Right hindlimb (tissue), 1 donor: ENCODE results near the gene ZNF576.
"Not testable (repeated sequence)": the region's sequence is repeated elsewhere in the genome, so short reads cannot be mapped to it uniquely, and the experiment has no call there.

Experiments
- DNase-seq: peaks from one replicate; pipeline ENCODE4 v3.0.0-alpha.2; 2018

ZNF576 gene

DNA sequence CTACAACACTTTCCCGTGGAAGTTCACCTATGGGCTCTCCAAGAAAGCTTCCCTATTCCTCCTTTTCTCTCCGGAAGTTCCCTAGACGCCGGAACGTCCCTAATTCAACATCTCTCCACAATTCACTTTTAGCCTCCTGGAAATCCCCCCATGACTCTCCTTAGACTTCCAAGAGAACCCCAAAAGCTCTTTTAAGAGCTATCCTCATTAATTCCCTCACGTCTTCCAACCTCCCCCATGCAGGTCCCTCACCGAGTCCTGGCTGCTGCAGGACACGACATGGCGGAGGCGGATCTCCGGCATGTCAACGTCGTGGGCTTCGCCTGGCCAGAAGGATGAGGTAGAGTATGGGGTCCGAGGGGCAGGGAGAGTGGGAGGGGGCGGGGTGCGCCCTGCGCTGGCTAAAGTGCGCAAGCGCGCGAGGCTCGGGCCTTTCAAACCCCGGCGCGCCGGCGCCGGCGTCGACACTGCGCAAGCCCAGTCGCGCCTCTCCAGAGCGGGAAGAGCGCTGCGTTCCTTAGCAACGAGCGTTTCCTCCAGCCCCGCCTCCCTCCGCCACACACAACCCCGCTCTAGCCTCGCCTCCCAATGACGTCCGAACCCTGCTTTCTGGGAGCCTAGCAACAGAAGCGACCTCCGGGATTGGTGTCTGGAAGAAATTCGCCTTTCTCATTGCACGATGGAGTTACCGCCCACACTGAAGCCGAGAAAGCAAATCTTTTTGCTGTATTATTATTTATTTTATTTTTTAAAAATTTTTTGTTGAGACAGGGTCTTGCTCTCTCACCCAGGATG lies 21.0 kb upstream of the ZNF576 start, which contains the start of the genes PINLYP and XRCC1:
TSS of gene PINLYP (plus strand) at position 646 of the 795 bp plus-strand sequence. CDS start 1,391 bp downstream, outside the sequence.
TSS of gene XRCC1 (minus strand) at position 372 of the 795 bp plus-strand sequence. CDS start at position 303, 69 bp downstream.
- peak; percentile 99 for DNase-seq

- peak; percentile 29 for DNase-seq
Observed at GRCh38 chr19:43575955-43576878, 20.2 kb upstream of the ZNF576 start.

DNA sequence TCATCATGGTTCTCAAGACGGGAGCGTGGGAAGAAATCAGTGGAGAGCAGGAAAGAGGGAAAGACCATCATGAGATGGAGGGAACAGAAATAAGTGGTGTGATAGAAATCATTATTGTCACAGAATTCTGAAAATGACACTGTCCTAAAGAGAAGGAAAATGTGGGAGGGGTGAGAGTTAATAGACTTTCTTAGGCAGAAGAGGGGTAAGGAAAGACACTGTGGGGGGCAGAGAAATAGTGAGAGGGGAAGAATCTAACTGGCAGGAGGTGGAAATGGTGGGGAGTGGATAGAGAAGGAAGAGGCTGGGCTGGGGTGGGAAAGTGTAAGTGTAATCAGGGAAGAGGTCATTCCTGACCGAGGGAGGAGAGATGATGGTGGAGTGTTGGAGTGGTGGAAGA lies 17.6 kb upstream of the ZNF576 start:
- no peak for DNase-seq

DNA sequence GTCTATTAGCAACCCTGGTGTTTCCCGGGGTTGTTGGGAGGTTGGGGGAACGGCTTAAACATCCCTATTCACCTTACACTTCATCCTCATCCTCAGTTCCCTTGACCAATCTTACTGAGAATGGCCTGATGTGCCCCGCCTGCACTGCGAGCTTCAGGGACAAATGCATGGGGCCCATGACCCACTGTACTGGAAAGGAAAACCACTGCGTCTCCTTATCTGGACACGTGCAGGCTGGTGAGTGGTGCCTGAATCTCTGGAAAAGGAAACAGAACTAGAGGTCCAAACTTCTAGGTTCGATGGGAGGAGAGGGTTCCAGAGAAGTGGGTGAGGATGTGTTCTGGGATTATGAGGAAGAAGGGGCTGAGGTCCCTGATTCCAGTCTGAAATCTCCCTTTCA lies 14.9 kb upstream of the ZNF576 start:
- no peak for DNase-seq

DNA sequence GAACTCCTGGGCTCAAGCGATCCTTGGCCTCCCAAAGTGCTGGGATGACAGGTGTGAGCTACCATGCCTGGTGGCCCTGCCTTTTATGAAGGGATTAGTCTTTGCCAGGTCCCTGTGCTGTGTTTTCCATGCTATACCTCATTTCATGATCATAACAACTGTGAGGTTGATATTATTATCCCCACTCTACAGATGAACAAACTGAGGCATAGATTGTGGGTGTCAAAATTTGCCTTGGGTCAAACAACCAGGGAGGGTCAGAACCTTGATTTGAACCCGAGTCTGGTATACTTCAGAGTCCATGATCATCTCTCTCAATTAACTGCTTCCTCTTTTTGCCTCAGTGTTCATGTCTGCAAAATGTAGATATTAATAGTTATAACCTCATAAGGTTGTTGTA lies 13.9 kb upstream of the ZNF576 start:
- DNase-seq, result no peak

- no peak for DNase-seq
Observed at GRCh38 chr19:43584484-43584883, 11.9 kb upstream of the ZNF576 start.

DNA sequence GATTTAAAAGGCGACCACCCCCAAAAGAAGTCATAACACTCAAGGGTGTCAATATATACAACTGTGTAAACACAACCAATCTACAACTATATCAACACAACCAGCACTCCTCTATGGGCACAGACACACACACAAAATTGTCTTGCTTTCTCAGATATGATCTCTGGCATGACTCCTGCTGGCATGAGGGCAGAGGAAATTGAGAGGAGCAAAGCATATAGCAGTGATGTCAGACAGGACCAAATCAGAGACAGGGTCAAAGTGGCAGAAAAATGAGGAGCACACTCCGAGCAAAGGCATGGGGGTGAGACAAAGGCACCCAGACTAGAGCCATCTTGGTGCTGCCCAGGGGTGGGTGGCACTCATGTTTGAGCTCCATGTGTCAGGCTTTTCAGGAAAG lies 10.0 kb upstream of the ZNF576 start:
- DNase-seq, result no peak

- not testable (repeated sequence) for DNase-seq
Observed at GRCh38 chr19:43587029-43587428, 9.4 kb upstream of the ZNF576 start.

DNA sequence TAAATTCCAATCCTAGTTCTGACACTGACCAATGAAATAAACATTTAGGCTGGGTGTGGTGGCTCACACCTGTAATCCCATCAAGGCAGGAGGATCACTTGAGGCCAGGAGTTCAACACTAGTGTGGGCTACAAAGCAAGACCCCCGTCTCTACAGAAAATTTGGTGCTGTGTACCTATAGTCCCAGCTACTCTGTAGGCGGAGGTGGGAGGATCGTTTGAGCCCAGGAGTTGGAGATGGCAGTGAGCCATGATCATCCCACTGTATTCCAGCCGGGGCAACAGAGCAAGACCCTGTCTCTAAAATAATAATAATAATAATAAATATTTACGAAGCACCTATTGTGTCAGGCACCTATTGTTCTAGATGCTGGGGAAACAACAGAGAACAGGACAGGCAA lies 7.1 kb upstream of the ZNF576 start:
- DNase-seq, result no peak

DNA sequence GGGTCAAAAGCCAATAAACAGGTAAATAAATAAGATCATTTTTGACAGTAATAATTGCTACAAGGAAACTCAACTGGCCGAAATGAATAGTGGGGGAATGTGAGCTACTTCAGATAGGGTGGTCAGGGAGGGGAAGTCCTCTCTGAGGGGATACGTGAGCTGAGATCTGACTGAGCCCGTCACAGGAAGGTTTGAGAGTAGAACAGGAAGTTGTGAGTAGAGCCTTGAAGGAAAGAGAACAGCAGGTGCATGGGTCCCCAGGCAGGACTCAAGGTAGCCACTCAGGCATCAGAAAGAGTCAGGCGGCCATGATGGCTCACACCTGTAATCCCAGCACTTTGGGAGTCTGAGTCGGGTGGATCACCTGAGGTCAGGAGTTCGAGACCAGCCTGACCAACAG lies 6.7 kb upstream of the ZNF576 start:
- DNase-seq, result no peak

- DNase-seq, result no peak
Observed at GRCh38 chr19:43591904-43592772, 4.3 kb upstream of the ZNF576 start.

GRCh38 chr19:43592800-43593350 lies 3.5 kb upstream of the ZNF576 start:
- DNase-seq, result no peak

GRCh38 chr19:43594081-43594697 lies 2.2 kb upstream of the ZNF576 start:
- no peak for DNase-seq

- peak; percentile 73 for DNase-seq
Observed at GRCh38 chr19:43594710-43595604, 1.4 kb upstream of the ZNF576 start.

DNA sequence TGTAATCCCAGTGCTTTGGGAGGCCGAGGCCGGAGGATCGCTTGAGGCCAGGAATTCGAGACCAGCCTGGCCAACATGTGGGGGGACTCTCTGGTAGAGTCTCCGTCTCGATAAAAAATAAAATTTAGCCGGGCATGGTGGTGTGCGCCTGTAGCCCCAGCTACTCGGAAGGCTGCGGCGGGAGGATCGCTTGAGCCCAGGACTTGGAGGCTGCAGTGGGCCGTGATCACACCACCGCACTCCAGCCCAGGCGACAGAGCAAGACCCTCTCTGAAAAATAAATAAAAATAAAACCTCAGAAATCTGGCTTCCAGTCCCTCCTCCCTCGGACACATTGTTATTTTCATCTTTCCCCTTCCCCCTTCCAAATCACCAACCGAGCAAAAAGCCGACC lies 793 bp upstream of the ZNF576 start:
- DNase-seq, result no peak

DNA sequence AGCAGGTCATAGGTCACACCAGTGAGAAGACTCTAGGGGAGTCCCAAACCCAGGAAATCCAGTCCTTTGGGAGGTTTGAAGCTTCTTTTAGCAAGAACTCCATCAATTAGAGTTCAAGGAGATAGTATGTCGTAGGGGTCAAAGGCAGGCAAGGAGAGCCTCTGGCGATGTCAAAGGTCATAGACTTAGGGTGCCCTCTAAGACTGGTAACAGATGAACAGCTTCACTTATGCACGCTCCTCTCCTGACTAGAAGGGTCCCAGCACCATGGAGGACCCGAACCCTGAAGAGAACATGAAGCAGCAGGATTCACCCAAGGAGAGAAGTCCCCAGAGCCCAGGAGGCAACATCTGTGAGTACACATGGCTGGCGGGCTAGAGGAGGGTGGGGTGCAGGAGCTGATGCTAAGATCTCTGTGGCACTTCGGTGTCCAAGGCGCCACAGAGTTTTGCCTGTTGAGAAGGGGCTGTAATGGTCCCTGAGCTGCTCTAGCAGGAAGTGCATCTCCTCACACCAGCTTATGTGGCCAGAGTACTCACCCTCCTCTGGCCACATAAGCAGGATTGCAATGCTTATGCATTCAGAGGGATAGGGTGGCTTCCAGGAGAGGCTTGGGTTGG lies 557 bp downstream of the ZNF576 start:
- no peak for DNase-seq

DNA sequence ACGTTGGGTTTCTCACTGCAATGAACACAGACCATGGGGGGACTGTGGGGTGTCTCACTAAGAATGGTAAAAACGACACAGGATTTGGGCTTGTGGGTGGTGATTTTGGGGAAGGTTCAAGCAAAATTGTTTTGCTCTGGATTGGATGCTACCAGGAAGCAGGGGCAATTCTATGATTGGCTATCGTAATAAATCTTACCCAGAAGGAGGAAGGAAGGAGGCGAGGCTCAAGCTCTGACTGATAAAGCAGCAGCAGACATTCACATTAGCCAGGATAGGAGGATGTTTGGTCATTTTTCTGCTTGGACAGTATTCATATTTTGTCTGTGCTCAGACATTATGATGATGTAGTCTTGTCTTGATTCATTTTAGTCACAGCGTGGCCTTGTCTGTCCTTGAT lies 1.5 kb downstream of the ZNF576 start:
- no peak for DNase-seq

DNA sequence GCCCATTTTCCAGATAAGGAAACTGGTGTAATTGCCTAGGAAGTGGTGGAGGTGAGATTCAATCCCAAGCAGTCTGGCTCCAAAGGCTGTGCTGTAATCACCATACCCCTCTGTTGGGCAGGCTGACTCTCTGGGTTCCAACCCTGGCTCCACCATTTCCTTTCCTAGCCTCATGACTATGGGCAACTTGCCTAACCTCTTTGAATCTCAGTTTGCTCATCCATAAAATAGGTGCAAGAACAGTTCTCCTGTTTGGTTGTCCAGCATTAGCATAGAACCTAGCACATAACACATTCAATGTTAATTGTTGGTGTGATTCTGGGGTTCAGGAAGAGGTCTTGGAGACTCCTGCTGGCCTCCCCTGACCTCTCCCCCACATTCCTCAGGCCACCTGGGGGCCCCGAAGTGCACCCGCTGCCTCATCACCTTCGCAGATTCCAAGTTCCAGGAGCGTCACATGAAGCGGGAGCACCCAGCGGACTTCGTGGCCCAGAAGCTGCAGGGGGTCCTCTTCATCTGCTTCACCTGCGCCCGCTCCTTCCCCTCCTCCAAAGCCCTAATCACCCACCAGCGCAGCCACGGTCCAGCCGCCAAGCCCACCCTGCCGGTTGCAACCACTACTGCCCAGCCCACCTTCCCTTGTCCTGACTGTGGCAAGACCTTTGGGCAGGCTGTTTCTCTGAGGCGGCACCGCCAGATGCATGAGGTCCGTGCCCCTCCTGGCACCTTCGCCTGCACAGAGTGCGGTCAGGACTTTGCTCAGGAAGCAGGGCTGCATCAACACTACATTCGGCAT lies 2.2 kb downstream of the ZNF576 start:
- no peak for DNase-seq

- DNase-seq, result no peak
Observed at GRCh38 chr19:43599635-43600295, 3.4 kb downstream of the ZNF576 start.
